HG03066 (cell line): ENCODE data around the gene HOXB7.

Experiments
- ATAC-seq: cut with Tn5 transposase; IDR thresholded peaks from one replicate; pipeline ENCODE4 v1.9.1; 2021; ENCODE audit warnings: low read depth; ENCODE audit not compliant: unreplicated experiment

Gene HOXB7

GRCh38 chr17:48596735-48597527 is 13.9 kb downstream of the HOXB7 start:
- no peak for ATAC-seq

- no peak for ATAC-seq
Measured at GRCh38 chr17:48596000-48596734, 14.7 kb downstream of the HOXB7 start.

- no peak for ATAC-seq
Measured at GRCh38 chr17:48595278-48595999, 15.4 kb downstream of the HOXB7 start.

GRCh38 chr17:48594538-48595277 is 16.1 kb downstream of the HOXB7 start:
- ATAC-seq = no peak

- no peak for ATAC-seq
Measured at GRCh38 chr17:48593840-48594537, 16.8 kb downstream of the HOXB7 start.

- no peak for ATAC-seq
Measured at GRCh38 chr17:48593126-48593829, 17.5 kb downstream of the HOXB7 start, which contains the start of gene HOXB5. Gene HOXB5, minus strand, starts transcription at chr17:48593779. Its CDS starts 97 bp downstream, at chr17:48593682.

GRCh38 chr17:48592577-48592976 is 18.2 kb downstream of the HOXB7 start:
- no peak for ATAC-seq

- ATAC-seq = no peak
Measured at GRCh38 chr17:48592057-48592514, 18.7 kb downstream of the HOXB7 start.

GRCh38 chr17:48591255-48592056 is 19.4 kb downstream of the HOXB7 start:
- no peak for ATAC-seq

GRCh38 chr17:48590607-48591161 is 20.1 kb downstream of the HOXB7 start:
- no peak for ATAC-seq

- no peak for ATAC-seq
Measured at GRCh38 chr17:48589831-48590606, 20.8 kb downstream of the HOXB7 start, which contains the start of gene HOXB3. Gene HOXB3, minus strand, starts transcription at chr17:48590241. Its CDS starts 37,767 bp downstream, at chr17:48552474.

- ATAC-seq = no peak
Measured at GRCh38 chr17:48589060-48589830, 21.6 kb downstream of the HOXB7 start.

- ATAC-seq = no peak
Measured at GRCh38 chr17:48588528-48588927, 22.3 kb downstream of the HOXB7 start.

GRCh38 chr17:48588074-48588415 is 22.8 kb downstream of the HOXB7 start:
- ATAC-seq = no peak

- ATAC-seq = no peak
Measured at GRCh38 chr17:48587276-48588073, 23.3 kb downstream of the HOXB7 start.
